ENCODE measurements around the gene NDUFA11.

GRCh38 chr19:5947435-5947834 is 43.8 kb upstream of the NDUFA11 start:
- no peak for TF ChIP-seq POLR2A (IDR thresholded peaks at IDR 0.05; ENCODE audit: low read depth, low read length)
- no peak for TF ChIP-seq POLR2AphosphoS5 (IDR thresholded peaks at IDR 0.05; ENCODE audit: low read depth, low read length)
- no peak for TF ChIP-seq TAF1 (IDR thresholded peaks at IDR 0.05; ENCODE audit: borderline replicate concordance, low read depth, low read length)

Data from GM12892 (cell line).